Smooth muscle cell (in vitro differentiated cells): ENCODE results near the gene C16orf96. TPM values are rescaled to one million over a fixed set of nuclear protein-coding genes. Genes with fewer than 3 reads are reported as not detected.

Experiments used
- DNase-seq: peaks from one replicate; lab custom pipeline; 2025; ENCODE audit not compliant: unreplicated experiment; lab: John Stamatoyannopoulos, UW
- H2AFZ ChIP-seq: fragments of 200-600 bp; sonication (generic); 2 replicates; pipeline ENCODE4 v1.6.0; 2016; ENCODE audit warnings: antibody characterized with exemption, low read depth, mild to moderate bottlenecking
- H3F3A ChIP-seq: fragments of 200-600 bp; sonication (generic); 2 replicates; pipeline ENCODE4 v1.6.0; 2017; ENCODE audit warnings: antibody characterized with exemption, low read depth
- H3K27ac ChIP-seq: fragments of 200-600 bp; sonication (generic); 2 replicates; pipeline ENCODE4 v1.5.1; 2016; ENCODE audit warnings: low read depth, mild to moderate bottlenecking
- H3K27me3 ChIP-seq: fragments of 200-600 bp; sonication (generic); 2 replicates; pipeline ENCODE4 v1.6.1; 2016; ENCODE audit warnings: low read depth, mild to moderate bottlenecking
- H3K36me3 ChIP-seq: fragments of 200-600 bp; sonication (generic); 2 replicates; pipeline ENCODE4 v1.5.1; 2016; ENCODE audit warnings: low read depth
- H3K4me1 ChIP-seq: fragments of 200-600 bp; sonication (generic); 2 replicates; pipeline ENCODE4 v1.5.1; 2016; ENCODE audit warnings: low read depth
- H3K4me2 ChIP-seq: fragments of 200-600 bp; sonication (generic); 2 replicates; pipeline ENCODE4 v1.6.0; 2016; ENCODE audit warnings: mild to moderate bottlenecking
- H3K4me3 ChIP-seq: fragments of 200-600 bp; sonication (generic); 2 replicates; pipeline ENCODE4 v1.5.1; 2016; ENCODE audit warnings: mild to moderate bottlenecking
- H3K79me2 ChIP-seq: fragments of 200-600 bp; sonication (generic); 2 replicates; pipeline ENCODE4 v1.6.0; 2016; ENCODE audit warnings: low read depth, mild to moderate bottlenecking
- H3K9ac ChIP-seq: fragments of 200-600 bp; sonication (generic); 2 replicates; pipeline ENCODE4 v1.6.0; 2016; ENCODE audit warnings: low read depth
- H3K9me3 ChIP-seq: fragments of 200-600 bp; sonication (generic); replicated peaks from 2 replicates; pipeline ENCODE4 v1.5.1; 2016; ENCODE audit warnings: low read depth
- H4K20me1 ChIP-seq: fragments of 200-600 bp; sonication (generic); 2 replicates; pipeline ENCODE4 v1.6.0; 2016; ENCODE audit warnings: low read depth
- WGBS: methylation state at CpG from one replicate; pipeline ENCODE4 v1.1.7; 2016; ENCODE audit warnings: low lambda C conversion rate; 5-methylcytosine and 5-hydroxymethylcytosine counted together
- polyA plus RNA-seq: library from polyadenylated mRNA; unstranded; fragments of >200 nt; fragmentation: Nextera tagmentation; extraction: Ambion mirVana; gene quantifications from 2 replicates; pipeline ENCODE4 v1.2.1, GENCODE V29; 2016
- total RNA-seq: library from RNA; depleted of rRNA; stranded (reverse); fragments of >200 nt; gene quantifications from 2 replicates; pipeline ENCODE4 v1.2.3, GENCODE V29; 2014
- TF ChIP-seq, protein P1 (sequence below): fragments of 200-600 bp; sonication (generic); IDR thresholded peaks from 2 replicates; pipeline ENCODE4 v1.5.1; 2017; ENCODE audit warnings: borderline replicate concordance, mild to moderate bottlenecking, antibody characterized with exemption; ENCODE audit not compliant: insufficient read depth, poor library complexity, severe bottlenecking

The C16orf96 gene
- total and polyA plus RNA-seq, 2 experiments from 2014 or later = 0.09 TPM; not detected in 1

DNA sequence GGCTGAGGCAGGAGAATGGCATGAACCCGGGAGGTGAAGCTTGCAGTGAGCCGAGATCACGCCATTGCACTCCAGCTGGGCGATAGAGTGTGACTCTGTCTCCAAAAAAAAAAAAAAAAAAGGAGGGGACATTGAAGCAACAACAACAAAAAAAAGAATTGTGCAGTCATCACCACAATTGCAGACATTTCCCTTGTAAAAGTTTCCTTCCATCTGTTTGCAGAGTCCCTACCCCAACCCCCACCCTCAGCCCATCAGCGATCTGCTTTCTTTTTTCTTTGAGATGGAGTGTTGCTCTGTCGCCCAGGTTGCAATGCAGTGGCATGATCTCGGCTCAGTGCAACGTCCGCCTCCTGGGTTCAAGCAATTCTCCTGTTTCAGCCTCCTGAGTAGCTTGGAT, 72.1 kb downstream of the C16orf96 start:
- DNase-seq = no peak
- Histone ChIP-seq H4K20me1 (peaks cover 74% of the 10 kb centered on the region), H3F3A (no peaks in the 10 kb centered on the region), H3K4me3 (no peak overlapping the region), H3K9ac (no peak overlapping the region), H3K36me3 (no peaks in the 10 kb centered on the region), H2AFZ (no peak overlapping the region), H3K27me3 (no peaks in the 10 kb centered on the region), H3K79me2 (peaks cover 83% of the 10 kb centered on the region), H3K4me1 (peaks cover 6% of the 10 kb centered on the region), H3K27ac (no peak overlapping the region), H3K9me3 (no peaks in the 10 kb centered on the region), H3K4me2 (no peak overlapping the region)
- 92% methylated on average over 9 of the region's 9 CpGs for WGBS
- TF ChIP-seq, protein P1, sequence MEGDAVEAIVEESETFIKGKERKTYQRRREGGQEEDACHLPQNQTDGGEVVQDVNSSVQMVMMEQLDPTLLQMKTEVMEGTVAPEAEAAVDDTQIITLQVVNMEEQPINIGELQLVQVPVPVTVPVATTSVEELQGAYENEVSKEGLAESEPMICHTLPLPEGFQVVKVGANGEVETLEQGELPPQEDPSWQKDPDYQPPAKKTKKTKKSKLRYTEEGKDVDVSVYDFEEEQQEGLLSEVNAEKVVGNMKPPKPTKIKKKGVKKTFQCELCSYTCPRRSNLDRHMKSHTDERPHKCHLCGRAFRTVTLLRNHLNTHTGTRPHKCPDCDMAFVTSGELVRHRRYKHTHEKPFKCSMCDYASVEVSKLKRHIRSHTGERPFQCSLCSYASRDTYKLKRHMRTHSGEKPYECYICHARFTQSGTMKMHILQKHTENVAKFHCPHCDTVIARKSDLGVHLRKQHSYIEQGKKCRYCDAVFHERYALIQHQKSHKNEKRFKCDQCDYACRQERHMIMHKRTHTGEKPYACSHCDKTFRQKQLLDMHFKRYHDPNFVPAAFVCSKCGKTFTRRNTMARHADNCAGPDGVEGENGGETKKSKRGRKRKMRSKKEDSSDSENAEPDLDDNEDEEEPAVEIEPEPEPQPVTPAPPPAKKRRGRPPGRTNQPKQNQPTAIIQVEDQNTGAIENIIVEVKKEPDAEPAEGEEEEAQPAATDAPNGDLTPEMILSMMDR = no peak

DNA sequence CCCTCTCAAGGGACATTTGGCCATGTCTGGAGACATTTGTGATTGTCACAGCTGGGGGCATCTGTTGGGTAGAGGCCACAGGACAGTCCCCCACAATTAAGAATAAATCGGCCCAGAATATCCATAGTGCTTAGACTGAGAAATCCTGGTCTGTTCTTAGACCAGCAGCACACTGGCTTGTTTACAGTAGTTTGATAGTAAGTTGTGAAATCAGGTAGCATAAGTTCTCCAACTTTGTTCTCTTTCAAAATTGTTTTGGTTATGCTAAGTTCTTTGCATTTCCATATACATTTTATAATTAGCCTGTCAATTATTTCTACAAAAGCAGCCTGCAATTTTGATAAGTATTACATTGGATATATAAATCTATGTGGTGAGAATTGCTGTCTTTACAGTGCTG, 75.3 kb downstream of the C16orf96 start:
- peaks cover 95% of the 10 kb centered on the region for H4K20me1 ChIP-seq
- no peaks in the 10 kb centered on the region for H3F3A ChIP-seq
- no peak for DNase-seq
- H3K79me2 ChIP-seq = peaks cover 97% of the 10 kb centered on the region
- no peak overlapping the region for H3K4me3 ChIP-seq
- 83% methylated on average over 1 of the region's 1 CpG for WGBS
- no peaks in the 10 kb centered on the region for H3K9me3 ChIP-seq
- no peak overlapping the region for H3K9ac ChIP-seq
- no peak overlapping the region for H3K27ac ChIP-seq
- H3K27me3 ChIP-seq = no peaks in the 10 kb centered on the region
- no peak overlapping the region for H2AFZ ChIP-seq
- H3K36me3 ChIP-seq = no peaks in the 10 kb centered on the region
- H3K4me2 ChIP-seq = no peak overlapping the region
- TF ChIP-seq, protein P1 = no peak
- no peaks in the 10 kb centered on the region for H3K4me1 ChIP-seq

DNA sequence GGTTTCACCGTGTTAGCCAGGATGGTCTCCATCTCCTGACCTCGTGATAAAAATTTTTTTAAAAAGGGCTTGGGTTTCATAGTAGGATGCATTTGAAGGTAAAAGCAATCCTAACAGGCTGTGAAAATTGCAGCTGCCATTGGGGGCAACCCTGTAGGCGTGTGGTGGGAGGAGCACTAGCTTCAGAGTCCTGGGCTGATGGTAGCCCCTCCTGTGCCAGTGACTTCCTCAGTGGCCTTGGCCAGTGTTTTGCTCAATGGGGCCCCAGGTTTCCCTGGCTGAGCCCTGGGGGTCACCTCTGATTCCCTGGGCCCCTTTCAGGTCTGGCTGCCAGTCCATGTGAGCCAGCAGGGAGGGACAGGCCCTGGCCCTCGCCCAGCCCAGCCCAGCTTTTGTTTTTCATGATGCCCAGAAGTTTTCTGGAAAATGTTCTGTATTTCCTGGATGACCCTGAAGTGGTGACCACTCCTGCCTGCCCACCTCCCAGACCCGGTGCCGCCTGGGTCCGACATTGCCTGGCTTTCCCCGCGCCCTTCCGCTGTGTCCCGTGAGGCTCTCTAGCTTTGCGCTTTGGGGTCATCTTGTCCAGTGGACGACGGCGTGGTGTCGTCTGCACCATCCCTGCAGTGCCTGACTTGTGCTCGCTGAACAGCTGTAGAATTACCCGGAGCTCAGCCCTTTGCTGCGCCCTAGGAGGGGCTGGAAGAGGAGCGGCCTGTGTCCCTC, 77.9 kb downstream of the C16orf96 start:
- Histone ChIP-seq H3K9me3 (no peaks in the 10 kb centered on the region), H3K9ac (no peak overlapping the region), H4K20me1 (peaks cover 97% of the 10 kb centered on the region), H3K36me3 (no peaks in the 10 kb centered on the region), H3K4me2 (no peak overlapping the region), H3K27me3 (no peaks in the 10 kb centered on the region), H3K4me3 (no peak overlapping the region), H3F3A (no peaks in the 10 kb centered on the region), H3K79me2 (peaks cover 97% of the 10 kb centered on the region), H3K4me1 (no peaks in the 10 kb centered on the region), H3K27ac (no peak overlapping the region), H2AFZ (no peak overlapping the region)
- TF ChIP-seq, protein P1 = no peak
- 93% methylated on average over 20 of the region's 20 CpGs for WGBS
- no peak for DNase-seq

DNA sequence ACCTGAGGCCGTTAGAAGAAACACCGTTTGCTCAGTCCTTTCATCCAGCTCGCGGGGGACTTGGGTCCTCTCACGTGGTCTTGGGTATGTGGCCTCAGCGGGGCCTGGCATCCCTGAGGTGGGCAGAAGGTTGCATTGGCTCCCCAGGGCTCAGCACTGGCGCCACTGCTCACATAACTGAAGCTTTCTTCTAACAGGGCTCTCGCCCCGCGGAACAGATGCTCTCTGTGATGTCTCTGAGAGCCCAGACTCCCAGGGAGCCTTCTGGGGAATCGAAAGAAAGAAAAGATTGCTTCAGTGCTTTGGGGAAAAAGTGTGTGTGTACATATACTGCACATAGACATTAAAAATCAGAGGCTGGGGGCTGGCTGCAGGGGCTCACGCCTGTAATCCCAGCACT, 78.6 kb downstream of the C16orf96 start:
- Histone ChIP-seq H3K36me3 (no peaks in the 10 kb centered on the region), H4K20me1 (peaks cover 97% of the 10 kb centered on the region)

More for the DNA sequence above, 78.6 kb downstream of the C16orf96 start:
- no peak overlapping the region for H3K9ac ChIP-seq
- H3K4me2 ChIP-seq = no peak overlapping the region
- H3F3A ChIP-seq = no peaks in the 10 kb centered on the region
- no peaks in the 10 kb centered on the region for H3K4me1 ChIP-seq
- H3K27ac ChIP-seq = no peak overlapping the region
- H2AFZ ChIP-seq = no peak overlapping the region
- no peaks in the 10 kb centered on the region for H3K9me3 ChIP-seq
- H3K79me2 ChIP-seq = peaks cover 98% of the 10 kb centered on the region
- DNase-seq = no peak
- TF ChIP-seq, protein P1 = no peak
- no peak overlapping the region for H3K4me3 ChIP-seq
- 93% methylated on average over 12 of the region's 12 CpGs for WGBS
- no peaks in the 10 kb centered on the region for H3K27me3 ChIP-seq
